ACHN (cell line): ENCODE results near the gene KIAA1755.
A peak's percentile ranks its signal among the peaks of the same experiment; 100 is the strongest.

Source experiments
- DNase-seq: peaks from one replicate; pipeline ENCODE4 v3.0.0-alpha.2; 2015
- in situ Hi-C: cut with HindIII; loops from 2 replicates; pipeline ENCODE4 v1.10.0; 2017; ENCODE audit warnings: low sequenced_read_pairs, low pct_ligation_motif_present, low pct_unique_long_range_greater_than_20kb

Gene KIAA1755

DNA sequence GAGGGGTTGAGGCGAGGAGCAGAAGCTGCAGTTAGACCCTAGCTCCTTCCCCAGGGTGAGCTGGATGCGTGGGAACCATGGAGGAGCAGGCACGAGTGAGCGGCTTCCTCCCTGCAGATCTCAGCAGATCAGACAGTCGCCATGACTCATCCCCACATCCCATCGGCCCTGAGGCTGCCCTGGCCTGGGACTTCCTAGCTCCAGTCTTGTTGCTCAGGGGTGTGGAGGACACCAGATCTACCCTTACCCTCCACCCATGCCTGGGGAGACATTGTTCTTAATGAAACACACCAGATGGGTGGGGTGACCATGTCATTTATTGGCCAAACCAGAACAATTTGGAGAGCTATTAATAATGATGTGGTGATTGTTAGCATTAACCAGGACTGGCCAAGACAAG is 59.2 kb downstream of the KIAA1755 start:
- in situ Hi-C loops, result no loop called here
- peak; percentile 19 for DNase-seq

DNA sequence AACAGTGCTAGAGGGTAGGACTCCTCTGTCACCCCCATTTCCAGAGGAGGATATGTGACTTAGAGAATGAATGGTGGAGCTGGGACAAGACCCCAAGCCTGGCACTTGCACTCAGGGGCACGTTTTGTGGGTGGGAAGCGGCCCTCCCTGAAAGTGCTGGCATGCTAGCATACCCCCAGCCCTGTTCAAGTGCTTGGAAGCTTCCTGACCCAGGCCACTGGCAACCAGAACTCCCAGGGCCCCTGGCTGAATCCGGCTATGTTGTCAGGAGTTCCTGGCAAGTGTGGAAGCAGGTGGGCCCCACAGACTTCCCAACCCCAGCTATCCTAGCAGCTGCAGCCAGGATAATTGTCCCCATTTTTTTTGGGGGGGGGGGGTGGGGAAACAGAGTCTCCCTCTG is 59.9 kb downstream of the KIAA1755 start:
- no peak for DNase-seq
- in situ Hi-C loops, result no loop called here

DNA sequence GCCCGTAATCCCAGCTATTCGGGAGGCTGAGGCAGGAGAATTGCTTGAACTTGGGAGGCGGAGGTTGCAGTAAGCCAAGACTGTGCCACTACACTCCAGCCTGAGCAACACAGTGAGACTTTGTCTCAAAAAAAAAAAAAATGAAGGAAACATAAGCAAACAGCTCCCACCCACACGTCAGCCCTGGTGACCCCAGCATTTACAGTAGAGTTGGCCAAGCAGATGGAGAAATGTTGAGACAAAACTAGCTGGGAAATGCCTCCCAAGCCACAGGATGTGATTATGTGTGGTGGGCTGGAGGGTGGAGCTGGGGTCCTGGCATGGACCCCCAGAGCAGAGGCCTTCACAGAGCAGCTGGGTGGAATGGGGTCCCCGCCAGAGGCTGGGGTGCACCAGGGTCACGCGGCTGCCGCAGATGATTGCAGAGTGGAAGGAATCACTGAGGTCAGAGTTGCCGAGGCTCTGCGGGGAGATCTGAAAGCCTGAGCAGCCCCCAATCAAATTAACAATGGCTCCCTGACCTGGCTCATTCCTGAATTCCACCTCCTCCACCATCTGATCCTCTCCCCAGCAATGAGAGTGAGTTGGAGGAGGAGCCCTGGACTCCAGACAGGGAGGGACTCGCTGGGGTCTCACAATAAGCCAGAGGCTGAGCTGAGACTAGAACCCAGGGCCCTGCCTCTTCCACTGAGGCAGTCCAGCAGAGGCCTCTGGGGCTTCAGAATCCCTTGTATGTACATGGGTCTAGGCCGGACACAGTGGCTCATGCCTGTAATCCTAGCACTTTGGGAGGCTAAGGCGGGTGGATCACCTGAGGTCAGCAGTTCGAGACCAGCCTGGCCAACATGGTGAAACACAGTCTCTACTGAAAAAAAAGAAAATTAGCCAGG is 60.8 kb downstream of the KIAA1755 start:
- no peak for DNase-seq
- in situ Hi-C loops, result no loop called here

DNA sequence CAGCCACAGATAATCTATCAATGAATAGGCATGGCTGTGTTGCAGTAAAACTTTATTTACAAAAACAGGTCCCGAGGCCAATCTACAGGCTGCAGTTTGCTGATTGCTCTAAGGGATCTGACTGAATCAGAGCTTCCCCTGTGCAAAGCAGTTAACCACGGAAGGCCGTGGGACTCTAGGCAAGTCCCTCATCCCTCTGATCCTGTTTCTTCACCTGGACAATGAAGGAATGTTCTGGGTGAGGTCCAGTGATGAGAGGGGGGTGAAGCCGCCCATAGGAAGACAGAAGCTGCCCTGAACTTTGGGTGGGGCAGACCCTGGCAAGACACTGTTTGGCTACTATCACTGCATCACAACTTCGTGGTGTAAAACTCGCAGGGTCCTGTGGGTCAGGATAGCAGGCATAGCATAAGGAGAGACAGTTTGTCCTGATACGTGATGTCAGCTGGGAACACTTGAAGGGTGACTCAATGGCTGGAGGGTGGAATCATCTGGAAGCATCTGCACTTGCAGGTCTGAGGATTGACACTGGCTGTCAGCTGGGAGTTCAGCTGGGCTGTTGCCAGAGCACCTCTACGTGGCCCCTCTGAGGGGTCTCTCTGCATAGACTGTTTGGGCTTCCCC is 62.2 kb downstream of the KIAA1755 start:
- in situ Hi-C loops, result no loop called here
- no peak for DNase-seq

DNA sequence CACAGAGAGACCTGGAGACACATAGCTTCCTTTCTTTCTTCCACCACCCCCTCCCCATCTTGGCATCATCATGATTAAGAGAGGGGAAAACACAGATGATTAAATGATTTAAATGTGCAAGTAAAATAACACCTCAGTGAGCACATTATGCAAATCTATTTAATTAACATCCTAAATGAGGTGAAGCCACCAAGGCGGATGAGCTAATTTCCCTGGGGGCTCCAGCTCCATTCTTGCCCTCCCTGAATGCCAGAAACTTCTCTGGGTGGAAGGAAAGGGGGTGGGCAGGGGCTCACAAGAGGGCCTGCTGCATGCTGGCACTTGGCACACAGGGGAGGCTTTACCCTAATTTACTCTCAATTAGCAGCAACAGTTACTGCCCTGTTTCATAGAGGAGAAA is 62.9 kb downstream of the KIAA1755 start:
- DNase-seq, result no peak
- in situ Hi-C loops, result no loop called here

DNA sequence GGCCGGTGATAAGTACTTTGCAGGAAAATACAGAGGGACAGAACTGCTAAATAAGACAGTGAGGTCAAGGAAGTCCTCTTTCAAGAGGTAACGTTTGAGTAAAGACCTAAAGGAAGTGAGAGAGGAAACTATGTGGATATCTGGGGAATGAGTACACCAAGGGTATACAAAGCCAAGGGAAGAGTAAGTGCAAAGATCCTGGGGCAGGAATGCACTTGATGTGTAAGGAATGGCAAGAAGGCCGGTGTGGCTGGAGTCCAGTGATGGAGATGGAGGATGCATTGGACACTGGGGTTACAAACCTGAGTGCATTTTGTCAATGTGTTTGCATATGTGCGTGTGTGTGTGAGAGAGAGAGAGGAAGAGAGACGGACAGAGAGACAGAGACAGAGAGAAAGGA is 63.3 kb downstream of the KIAA1755 start:
- no peak for DNase-seq
- in situ Hi-C loops, result no loop called here

DNA sequence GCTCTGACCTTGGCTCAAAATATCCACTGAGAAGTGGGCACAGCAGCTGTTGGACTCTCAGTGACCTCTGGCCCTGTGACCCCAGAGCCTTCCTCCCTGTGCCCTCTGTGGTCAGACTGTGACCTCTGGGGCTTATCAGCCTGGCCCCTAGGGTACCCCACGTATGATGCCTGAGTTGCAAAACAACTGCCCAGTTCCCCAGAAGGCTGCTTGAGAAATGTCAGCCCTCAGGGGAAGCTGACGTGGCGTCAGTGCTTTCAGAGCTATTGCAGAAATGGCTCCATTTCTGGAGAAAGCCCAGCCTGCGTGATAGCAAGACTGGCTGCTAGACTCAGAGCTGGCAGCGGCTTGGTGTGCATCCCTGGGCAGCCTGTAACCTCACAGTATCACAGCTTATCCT is 63.9 kb downstream of the KIAA1755 start:
- no peak for DNase-seq
- in situ Hi-C loops, result no loop called here

DNA sequence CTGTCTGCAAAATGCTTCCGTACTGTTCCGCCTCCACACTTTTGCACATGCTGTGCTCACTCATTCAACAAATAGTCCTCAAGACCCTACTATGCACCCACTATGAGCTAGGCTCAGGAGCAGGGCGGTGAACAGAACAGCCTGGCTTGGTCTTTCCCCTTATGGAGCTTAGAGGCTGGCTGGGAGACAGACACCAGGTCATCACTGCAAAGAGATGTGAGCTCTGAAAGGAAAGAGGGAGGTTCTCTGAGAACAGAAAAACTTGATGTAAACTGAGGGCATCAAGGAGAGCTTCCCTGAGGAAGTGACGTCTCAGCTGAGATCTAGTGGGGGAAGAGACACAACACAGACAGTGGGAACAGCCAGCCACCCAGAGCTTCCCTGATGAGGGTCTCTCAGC is 64.5 kb downstream of the KIAA1755 start:
- in situ Hi-C loops, result no loop called here
- DNase-seq, result no peak

DNA sequence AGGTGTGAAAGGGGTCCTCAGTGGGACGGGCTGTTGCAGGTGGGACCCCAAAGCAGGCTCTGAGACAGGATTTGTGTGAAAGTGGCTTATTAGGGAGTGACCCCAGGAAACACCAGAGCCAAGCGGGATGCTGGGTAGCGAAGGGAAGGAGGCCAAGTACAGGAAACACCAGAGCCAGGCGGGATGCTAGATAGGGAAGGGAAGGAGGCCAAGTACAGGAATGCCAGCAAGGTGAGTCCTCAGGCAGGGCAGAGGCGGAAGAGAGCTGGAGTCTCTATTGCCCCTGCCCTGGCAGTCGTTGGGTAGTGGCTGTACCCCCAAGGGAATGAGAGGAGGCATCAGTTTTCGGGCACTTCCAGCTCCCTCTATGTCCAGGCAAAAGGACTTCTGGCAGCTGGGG is 65.0 kb downstream of the KIAA1755 start:
- no peak for DNase-seq
- in situ Hi-C loops, result no loop called here

DNA sequence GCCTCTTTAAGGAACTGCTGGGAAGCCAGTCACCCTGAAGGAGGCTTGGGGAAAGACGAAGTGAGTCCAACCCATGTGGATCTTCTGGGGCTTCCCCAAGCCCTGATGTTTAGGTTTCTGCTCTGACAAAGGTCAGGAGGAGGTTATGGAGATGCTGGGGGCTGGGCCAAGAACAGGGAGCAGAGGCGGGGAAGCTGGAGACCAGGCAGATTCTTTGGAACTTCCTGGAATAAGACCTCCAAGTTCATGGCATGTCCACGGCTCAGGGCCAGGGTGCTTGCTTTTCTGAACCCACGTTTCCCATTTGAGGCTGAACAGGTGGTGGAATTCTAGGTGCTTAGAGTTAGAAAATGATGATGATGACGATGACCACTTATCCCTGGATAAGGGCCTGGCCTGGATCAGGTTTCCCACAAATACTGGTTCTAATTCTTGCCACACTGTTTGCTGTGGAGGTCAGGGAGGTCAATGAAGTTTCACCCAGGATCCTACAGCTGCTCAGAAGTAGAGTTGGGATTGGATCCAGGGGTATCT is 65.5 kb downstream of the KIAA1755 start:
- DNase-seq, result no peak
- in situ Hi-C loops, result no loop called here

DNA sequence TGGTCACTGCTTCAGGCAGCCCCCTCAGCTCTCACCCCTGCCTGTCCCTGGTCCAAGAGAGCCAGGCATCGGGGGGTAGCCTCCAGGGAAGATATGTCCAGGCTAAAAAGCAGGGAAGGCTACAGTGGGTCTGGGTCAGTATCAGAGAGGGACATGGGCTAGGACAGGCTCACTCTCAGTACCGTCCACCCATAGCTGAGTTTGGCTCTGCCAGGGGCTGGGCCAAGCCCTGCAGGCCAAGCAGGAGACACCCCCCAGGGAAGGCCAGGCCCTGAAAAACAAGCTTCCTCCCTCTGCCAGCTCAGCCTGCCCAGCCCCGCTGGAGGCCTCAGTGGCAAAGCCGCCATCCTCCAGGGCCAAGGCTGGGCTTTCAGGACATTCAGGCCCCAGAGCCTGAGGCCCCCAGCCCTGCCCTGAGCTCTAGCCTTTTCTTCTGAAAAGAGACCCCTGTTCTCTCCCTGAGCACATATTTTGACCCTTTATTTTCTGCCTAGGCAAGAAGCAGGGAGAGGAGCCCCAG is 66.9 kb downstream of the KIAA1755 start:
- no peak for DNase-seq
- in situ Hi-C loops, result no loop called here

DNA sequence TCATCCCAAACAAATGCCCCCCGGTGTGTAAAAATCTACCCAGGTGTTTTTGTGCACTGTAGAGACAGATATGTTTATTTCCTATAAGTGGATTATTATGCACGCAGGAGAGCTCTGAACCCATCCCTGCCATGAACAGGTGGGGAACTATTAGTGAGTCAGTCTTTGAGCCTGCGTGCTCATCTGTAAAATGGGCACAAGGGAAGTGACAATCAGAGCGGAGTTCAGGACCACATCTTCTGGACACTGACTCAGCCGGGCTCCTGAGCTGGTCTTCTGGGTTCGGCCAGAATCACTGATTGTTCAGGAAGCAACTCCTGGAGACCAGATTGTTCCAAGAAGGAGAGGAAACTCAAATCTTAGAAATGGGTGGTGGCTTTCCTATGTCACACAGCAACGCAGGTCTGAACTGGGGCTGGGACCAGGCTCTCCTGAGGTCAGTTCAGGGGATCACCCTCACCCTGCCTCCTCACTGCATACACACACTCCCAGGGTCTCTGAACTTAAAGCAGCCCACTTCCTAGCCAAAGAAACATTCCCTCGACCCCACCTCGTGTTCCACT is 68.1 kb downstream of the KIAA1755 start:
- no peak for DNase-seq
- in situ Hi-C loops, result no loop called here

DNA sequence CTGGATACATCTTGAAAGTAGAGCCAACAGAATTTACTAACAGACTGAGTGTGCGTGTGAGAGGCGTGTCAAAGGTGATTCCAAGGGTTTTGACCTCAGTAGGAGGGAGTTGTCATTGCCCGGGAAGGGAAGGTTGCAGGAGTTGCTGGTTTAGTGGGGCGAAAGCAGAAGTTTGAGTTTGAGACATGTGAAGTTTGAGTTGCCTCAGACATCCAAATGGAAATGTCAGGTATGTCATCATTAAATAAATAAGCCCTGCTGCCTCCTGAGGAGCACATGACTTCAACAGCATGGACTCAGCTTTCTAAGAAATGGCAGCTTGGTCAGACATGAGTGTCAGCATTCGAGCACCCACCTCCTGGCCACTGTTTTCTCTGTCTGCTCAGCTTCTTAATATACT is 68.9 kb downstream of the KIAA1755 start:
- in situ Hi-C loops, result no loop called here
- DNase-seq, result no peak

DNA sequence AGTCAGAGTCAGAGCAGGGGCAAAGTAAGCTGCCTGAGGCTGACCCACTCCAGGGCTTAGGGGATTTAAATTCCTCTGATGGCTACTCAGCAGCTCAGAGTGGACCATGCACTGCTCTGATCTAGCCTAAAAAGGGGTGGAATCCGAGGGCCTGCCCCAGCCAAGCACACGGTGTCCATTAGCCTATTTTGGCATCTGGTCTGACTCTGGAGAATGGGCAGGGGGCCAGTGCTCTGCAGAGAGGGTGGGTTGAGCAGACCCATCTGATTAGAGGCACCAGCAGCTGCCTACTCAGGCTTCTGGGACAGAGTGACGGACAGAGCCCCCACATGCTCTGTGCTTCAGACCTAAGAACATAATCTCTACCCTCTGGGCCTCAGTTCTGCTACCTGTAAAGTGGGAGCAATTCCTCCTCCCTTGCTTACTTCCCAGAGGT is 69.6 kb downstream of the KIAA1755 start:
- no peak for DNase-seq
- in situ Hi-C loops, result no loop called here

DNA sequence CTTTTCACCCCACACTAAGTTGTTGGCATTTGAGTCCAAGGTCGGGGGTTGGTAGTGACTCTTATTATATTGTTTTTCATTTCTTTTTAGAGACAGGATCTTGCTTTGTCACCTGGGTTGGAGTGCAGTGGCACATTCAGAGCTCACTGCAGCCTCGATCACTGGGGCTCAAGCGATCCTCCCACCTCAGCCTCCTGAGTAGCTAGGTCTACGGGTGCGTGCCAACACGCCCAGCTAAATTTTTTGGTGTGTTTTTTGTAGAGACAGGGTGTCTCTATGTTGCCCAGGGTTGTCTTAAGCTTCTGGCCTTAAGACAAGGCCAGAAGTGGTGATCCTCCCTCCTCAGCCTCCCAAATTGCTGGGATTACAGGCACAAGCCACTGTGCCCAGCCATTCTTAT is 70.4 kb downstream of the KIAA1755 start:
- DNase-seq, result no peak
- in situ Hi-C loops, result no loop called here

DNA sequence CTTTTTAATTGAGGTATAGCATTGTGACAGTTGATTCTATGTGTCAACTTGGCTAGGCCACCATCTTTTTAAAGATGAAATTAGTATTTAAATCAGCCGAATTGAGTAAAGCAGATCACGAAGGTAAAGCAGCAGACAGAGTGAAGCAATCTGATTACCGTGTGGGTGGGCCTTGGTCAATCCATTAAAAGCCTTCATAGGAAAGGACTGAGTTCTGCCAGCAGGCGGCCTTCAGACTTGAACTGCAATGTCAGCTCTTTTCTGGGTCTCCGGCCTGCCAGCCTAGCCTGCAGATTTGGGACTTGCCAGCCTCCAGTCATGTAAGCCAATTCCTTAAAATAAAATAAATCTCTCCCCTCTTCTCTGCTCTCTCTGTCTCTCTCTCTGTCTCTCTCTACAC is 73.0 kb downstream of the KIAA1755 start:
- no peak for DNase-seq
- in situ Hi-C loops, result no loop called here

DNA sequence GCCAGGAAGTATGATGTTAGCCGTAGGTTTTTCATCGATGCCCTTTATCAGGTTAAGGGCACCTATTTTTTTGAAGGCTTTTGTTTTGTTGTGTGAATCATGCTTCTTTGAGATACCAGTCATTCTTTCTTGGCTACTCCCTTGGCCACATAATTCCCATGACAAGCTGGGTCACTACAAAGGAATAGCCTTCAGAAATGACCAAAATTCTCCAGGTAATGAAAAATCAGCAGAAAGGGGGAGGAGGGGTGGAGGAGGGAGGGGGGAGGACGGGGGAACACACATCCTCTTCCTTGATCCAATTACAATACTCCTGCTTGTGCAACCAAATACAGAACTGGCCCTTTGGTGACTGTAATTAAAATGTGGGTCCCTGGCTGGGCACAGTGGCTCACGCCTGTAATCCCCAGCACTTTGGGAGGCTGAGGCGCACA is 73.7 kb downstream of the KIAA1755 start:
- no peak for DNase-seq
- in situ Hi-C loops, result no loop called here

DNA sequence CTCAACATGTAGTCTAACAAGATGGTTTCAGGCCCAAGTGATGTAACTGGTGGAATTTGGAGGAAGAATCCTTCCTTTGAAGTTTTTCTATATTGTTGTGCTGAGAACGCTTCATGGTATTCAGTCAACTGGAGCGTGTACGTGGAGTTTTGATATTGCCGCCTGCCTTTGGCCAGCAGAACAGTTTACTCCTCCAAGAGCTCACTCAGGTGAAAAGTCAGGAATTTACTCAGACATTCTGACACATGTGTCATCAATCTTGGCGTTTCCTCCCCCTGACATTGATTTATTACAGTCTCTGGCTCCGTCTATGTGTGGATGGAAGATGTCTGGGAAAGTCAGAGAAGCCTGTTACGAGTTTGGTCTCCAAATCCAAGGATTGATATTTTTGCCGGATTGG is 76.4 kb downstream of the KIAA1755 start:
- peak; percentile 74 for DNase-seq
- in situ Hi-C loops, result no loop called here

DNA sequence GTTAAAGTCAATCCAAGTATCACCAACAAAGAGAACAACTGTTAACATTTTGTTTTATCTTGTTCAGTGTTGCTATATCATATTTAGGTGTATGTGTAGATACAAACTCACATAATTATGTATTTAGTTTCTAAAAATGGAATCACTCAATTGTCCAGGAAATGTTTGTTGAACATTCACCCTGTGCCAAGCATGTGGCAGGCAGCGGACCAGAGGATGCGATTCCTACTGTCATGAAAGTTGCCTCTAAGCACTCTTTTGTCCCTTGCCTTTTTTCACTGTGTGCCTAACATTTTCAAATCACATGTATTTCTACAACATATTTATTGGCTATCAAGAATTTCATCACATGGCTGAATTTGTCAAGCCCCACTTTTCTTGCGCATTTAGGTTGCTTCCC is 78.6 kb downstream of the KIAA1755 start:
- in situ Hi-C loops, result no loop called here
- no peak for DNase-seq
